ENCODE data around the gene CD164L2.

DNA sequence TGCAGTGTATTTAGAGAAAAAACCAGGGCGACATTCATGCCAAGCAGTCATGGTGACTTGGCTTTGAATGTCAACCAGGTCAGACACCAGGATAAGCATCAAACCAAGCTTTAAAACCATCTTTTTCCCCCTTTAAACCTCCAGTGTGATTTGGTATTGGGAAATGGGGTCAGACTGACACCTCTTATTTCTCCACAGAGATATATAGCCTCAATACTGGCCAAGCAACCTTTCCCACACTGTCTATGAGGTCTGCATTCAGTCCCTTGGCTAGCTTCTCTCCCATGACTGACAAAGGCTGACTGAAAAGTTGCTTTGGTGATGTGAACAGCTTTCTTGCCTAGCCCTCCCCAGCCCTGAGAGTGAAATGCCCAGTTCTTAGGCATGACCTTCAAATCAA, 31.0 kb upstream of the CD164L2 start:
- TF ChIP-seq, protein P1, sequence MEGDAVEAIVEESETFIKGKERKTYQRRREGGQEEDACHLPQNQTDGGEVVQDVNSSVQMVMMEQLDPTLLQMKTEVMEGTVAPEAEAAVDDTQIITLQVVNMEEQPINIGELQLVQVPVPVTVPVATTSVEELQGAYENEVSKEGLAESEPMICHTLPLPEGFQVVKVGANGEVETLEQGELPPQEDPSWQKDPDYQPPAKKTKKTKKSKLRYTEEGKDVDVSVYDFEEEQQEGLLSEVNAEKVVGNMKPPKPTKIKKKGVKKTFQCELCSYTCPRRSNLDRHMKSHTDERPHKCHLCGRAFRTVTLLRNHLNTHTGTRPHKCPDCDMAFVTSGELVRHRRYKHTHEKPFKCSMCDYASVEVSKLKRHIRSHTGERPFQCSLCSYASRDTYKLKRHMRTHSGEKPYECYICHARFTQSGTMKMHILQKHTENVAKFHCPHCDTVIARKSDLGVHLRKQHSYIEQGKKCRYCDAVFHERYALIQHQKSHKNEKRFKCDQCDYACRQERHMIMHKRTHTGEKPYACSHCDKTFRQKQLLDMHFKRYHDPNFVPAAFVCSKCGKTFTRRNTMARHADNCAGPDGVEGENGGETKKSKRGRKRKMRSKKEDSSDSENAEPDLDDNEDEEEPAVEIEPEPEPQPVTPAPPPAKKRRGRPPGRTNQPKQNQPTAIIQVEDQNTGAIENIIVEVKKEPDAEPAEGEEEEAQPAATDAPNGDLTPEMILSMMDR (IDR thresholded peaks at IDR 0.05 in 4 of 5, conservative IDR thresholded peaks at IDR 0.05 in 1 of 5) = no peak
- TF ChIP-seq POLR2A (IDR thresholded peaks at IDR 0.05) = no peak

Measured in gastrocnemius medialis (tissue), 4 donors.